HepG2 (cell line): ENCODE measurements around the gene B9D2. TPM values are rescaled to one million over a fixed set of nuclear protein-coding genes. Genes with fewer than 3 reads are reported as not detected.
A peak's percentile ranks its signal among the peaks of the same experiment; 100 is the strongest.

Source experiments
- E2F1 ChIP-seq: sonication (generic); formaldehyde crosslinking; IDR thresholded peaks from 2 replicates; pipeline ENCODE4 v1.5.0; 2020; ENCODE audit warnings: missing genetic modification reagents
- FOXM1 ChIP-seq: sonication (generic); formaldehyde crosslinking; IDR thresholded peaks from 2 replicates; pipeline ENCODE4 v1.5.0; 2020; ENCODE audit warnings: missing genetic modification reagents
- FOXP4 ChIP-seq: sonication (generic); formaldehyde crosslinking; IDR thresholded peaks from 2 replicates; pipeline ENCODE4 v1.4.0; 2020; ENCODE audit warnings: missing genetic modification reagents
- GATA4 ChIP-seq: sonication (generic); IDR thresholded peaks from 2 replicates; pipeline ENCODE4 v1.6.1; 2016; ENCODE audit warnings: antibody characterized with exemption, low read depth, borderline replicate concordance
- GFI1 ChIP-seq: sonication (generic); formaldehyde crosslinking; IDR thresholded peaks from 2 replicates; pipeline ENCODE4 v1.5.0; 2020; ENCODE audit warnings: missing genetic modification reagents, mild to moderate bottlenecking, borderline replicate concordance
- MED13 ChIP-seq: sonication (generic); formaldehyde crosslinking; IDR thresholded peaks from 2 replicates; pipeline ENCODE4 v1.5.0; 2020; ENCODE audit warnings: missing genetic modification reagents
- SRSF1 ChIP-seq: fragments of 200-400 bp; formaldehyde crosslinking; optimal IDR thresholded peaks from 2 replicates; pipeline ENCODE3; 2017; ENCODE audit warnings: mild to moderate bottlenecking, low read depth, low read length, moderate library complexity
- TFE3 ChIP-seq: IDR thresholded peaks from 2 replicates; pipeline ENCODE4 v1.6.1; 2016
- ZBTB7A ChIP-seq: sonication (generic); formaldehyde crosslinking; IDR thresholded peaks from 2 replicates; pipeline ENCODE4 v1.8.0; 2022; ENCODE audit warnings: mild to moderate bottlenecking, missing genetic modification reagents
- ZGPAT ChIP-seq: IDR thresholded peaks from 2 replicates; pipeline ENCODE4 v1.6.1; 2016; ENCODE audit warnings: mild to moderate bottlenecking
- ZNF281 ChIP-seq: sonication (generic); formaldehyde crosslinking; IDR thresholded peaks from 2 replicates; pipeline ENCODE4 v1.4.0; 2020; ENCODE audit warnings: missing genetic modification reagents, borderline replicate concordance
- ZNF317 ChIP-seq: sonication (generic); formaldehyde crosslinking; IDR thresholded peaks from 2 replicates; pipeline ENCODE4 v1.5.0; 2020; ENCODE audit warnings: mild to moderate bottlenecking, missing genetic modification reagents
- ZNF446 ChIP-seq: sonication (generic); formaldehyde crosslinking; IDR thresholded peaks from 2 replicates; pipeline ENCODE4 v1.5.0; 2020; ENCODE audit warnings: mild to moderate bottlenecking, missing genetic modification reagents
- ZNF484 ChIP-seq: sonication (generic); formaldehyde crosslinking; IDR thresholded peaks from 2 replicates; pipeline ENCODE4 v1.5.1; 2020; ENCODE audit warnings: mild to moderate bottlenecking, low read depth, missing genetic modification reagents, borderline replicate concordance
- ZNF619 ChIP-seq: sonication (generic); formaldehyde crosslinking; IDR thresholded peaks from 2 replicates; pipeline ENCODE4 v1.4.0; 2020; ENCODE audit warnings: mild to moderate bottlenecking, missing genetic modification reagents
- ZNF644 ChIP-seq: IDR thresholded peaks from 2 replicates; pipeline ENCODE4 v1.6.1; 2016; ENCODE audit warnings: low read depth
- ZXDC ChIP-seq: sonication (generic); formaldehyde crosslinking; IDR thresholded peaks from 2 replicates; pipeline ENCODE4 v1.5.0; 2020; ENCODE audit warnings: mild to moderate bottlenecking, missing genetic modification reagents
- polyA plus RNA-seq, 8 experiments: library from polyadenylated mRNA; depleted of rRNA in 3 of 8; stranded (reverse) in 7 of 8; unstranded in 1 of 8; fragments of >200 nt; fragmentation: Illumina TruSeq in 4 of 8; extraction: Trizol in 4 of 8; gene quantifications; 2 replicates each; pipeline versions ENCODE4 v1.2.1 to v1.2.3, GENCODE V29; 2011 to 2016; ENCODE audit warnings: low read depth in 4 of 8, missing spikeins in 1 of 8, mixed read lengths in 1 of 8; ENCODE audit not compliant: insufficient read depth in 1 of 8
- total RNA-seq, 5 experiments: library from RNA; depleted of rRNA; stranded (reverse); fragments of >200 nt; fragmentation: Illumina TruSeq; extraction: Trizol; gene quantifications; 2 replicates each; pipeline ENCODE4 v1.2.3, GENCODE V29; 2016; ENCODE audit warnings: low read depth in 1 of 5

B9D2 gene
- total and polyA plus RNA-seq, 2 of the 13 experiments (the other 11 are each of a cell fraction or from before 2014, with no cell fraction given) = 3.1 to 4.4 TPM

GRCh38 chr19:41324921-41325639 lies 38.9 kb downstream of the B9D2 start (continued):
- no peak for TF ChIP-seq ZXDC
- peak; percentile 73; the same call in 1 of the 2 replicates for TF ChIP-seq ZBTB7A (CRISPR knock-in tag)
- no peak for TF ChIP-seq ZNF619 (CRISPR knock-in tag)
- TF ChIP-seq ZNF317 (CRISPR knock-in tag) = no peak
- TF ChIP-seq FOXM1 = no peak
- TF ChIP-seq ZGPAT = peak; percentile 51
- TF ChIP-seq MED13 (CRISPR knock-in tag) = no peak
- TF ChIP-seq TFE3 = peak; percentile 77
- peak; percentile 42 for TF ChIP-seq FOXP4 (CRISPR knock-in tag)
- TF ChIP-seq SRSF1 = peak; percentile 43
- TF ChIP-seq GATA4 = 0 out of 2 replicates have a peak, but pooled peaks have one; percentile 37
- no peak for TF ChIP-seq ZNF644 (CRISPR knock-in tag)
- no peak for TF ChIP-seq ZNF446 (CRISPR knock-in tag)
- no peak for TF ChIP-seq E2F1 (CRISPR knock-in tag)
- peak; percentile 91 for TF ChIP-seq ZNF281 (CRISPR knock-in tag)
- TF ChIP-seq ZNF484 (CRISPR knock-in tag) = no peak
- TF ChIP-seq GFI1 = no peak
